Effector memory CD4-positive, alpha-beta T cell (primary cell): ENCODE results near the gene NPIPA7.
"Not testable (repeated sequence)": the region's sequence is repeated elsewhere in the genome, so short reads cannot be mapped to it uniquely, and the experiment has no call there.

Experiments
- DNase-seq, 3 donors: peaks; one replicate each; pipeline ENCODE4 v3.0.0-alpha.2; 2020
- H3K27ac ChIP-seq: 2 replicates; pipeline ENCODE4 v1.7.0; 2013; ENCODE audit warnings: mild to moderate bottlenecking, low read length, moderate library complexity; ENCODE audit not compliant: insufficient read depth, poor library complexity, severe bottlenecking
- H3K27me3 ChIP-seq: replicated peaks from 2 replicates; pipeline ENCODE4 v1.7.0; 2013; ENCODE audit warnings: mild to moderate bottlenecking, low read length; ENCODE audit not compliant: insufficient read depth, control insufficient read depth, poor library complexity, severe bottlenecking
- H3K36me3 ChIP-seq: 2 replicates; pipeline ENCODE4 v1.7.0; 2013; ENCODE audit warnings: mild to moderate bottlenecking, low read length, moderate library complexity; ENCODE audit not compliant: control insufficient read depth, insufficient read depth
- H3K4me1 ChIP-seq: 2 replicates; pipeline ENCODE4 v1.7.0; 2013; ENCODE audit warnings: low read length, mild to moderate bottlenecking; ENCODE audit not compliant: control insufficient read depth, insufficient read depth, poor library complexity, severe bottlenecking
- H3K4me3 ChIP-seq: 2 replicates; pipeline ENCODE4 v1.7.0; 2013; ENCODE audit warnings: low read length, low read depth, mild to moderate bottlenecking; ENCODE audit not compliant: insufficient read depth, poor library complexity, severe bottlenecking
- H3K9me3 ChIP-seq: 2 replicates; pipeline ENCODE4 v1.7.0; 2013; ENCODE audit warnings: mild to moderate bottlenecking, low read length, moderate library complexity; ENCODE audit not compliant: control insufficient read depth
- total RNA-seq, 3 donors: gene quantifications; one replicate each; lab custom pipeline; 2026; lab: John Stamatoyannopoulos, UW

Gene NPIPA7
- total RNA-seq = 0 reads per million in 3 donors

DNA sequence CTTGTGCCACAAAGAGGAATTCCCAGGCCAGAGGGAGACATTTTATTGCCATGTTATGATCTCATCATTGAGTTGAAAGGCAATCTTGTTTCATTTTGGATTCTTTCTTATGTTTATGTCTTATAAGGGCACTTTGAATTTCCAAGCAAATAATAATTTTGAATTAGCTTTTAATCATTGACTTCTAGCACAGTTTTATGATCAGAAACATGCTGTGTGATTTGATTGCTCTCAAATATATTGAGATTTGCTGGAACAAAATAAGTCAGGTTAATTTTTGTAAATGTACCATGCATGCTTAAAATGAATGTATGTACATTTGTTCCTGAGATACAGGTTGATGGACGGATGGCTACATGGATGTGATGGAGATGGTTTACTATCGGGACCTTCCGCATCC lies at the start of gene NPIPA7:
NPIPA7 (plus strand) TSS at position 301 of the 400 bp plus-strand sequence. CDS start 105 bp downstream, outside the sequence.
- not testable (repeated sequence) for H3K4me3 ChIP-seq, H3K27me3 ChIP-seq, DNase-seq, H3K27ac ChIP-seq, H3K9me3 ChIP-seq, H3K4me1 ChIP-seq, H3K36me3 ChIP-seq

- H3K9me3 ChIP-seq, H3K27me3 ChIP-seq, H3K4me1 ChIP-seq, H3K4me3 ChIP-seq, H3K36me3 ChIP-seq, H3K27ac ChIP-seq, DNase-seq: not testable (repeated sequence)
Observed at GRCh38 chr16:16331466-16331865, 47.5 kb upstream of the NPIPA7 start.

DNA sequence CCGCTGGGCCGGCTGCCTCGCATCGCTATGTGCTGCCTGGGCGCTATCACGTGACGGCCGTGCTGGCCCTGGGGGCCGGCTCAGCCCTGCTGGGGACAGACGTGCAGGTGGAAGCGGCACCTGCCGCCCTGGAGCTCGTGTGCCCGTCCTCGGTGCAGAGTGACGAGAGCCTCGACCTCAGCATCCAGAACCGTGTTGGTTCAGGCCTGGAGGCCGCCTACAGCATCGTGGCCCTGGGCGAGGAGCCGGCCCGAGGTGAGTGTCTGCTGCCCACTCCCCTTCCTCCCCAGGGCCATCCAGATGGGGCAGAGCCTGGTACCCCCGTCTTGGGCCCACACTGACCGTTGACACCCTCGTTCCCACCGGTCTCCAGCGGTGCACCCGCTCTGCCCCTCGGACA lies 21.4 kb upstream of the NPIPA7 start:
- DNase-seq, H3K4me3 ChIP-seq, H3K4me1 ChIP-seq, H3K27ac ChIP-seq, H3K27me3 ChIP-seq, H3K9me3 ChIP-seq, H3K36me3 ChIP-seq: not testable (repeated sequence)

DNA sequence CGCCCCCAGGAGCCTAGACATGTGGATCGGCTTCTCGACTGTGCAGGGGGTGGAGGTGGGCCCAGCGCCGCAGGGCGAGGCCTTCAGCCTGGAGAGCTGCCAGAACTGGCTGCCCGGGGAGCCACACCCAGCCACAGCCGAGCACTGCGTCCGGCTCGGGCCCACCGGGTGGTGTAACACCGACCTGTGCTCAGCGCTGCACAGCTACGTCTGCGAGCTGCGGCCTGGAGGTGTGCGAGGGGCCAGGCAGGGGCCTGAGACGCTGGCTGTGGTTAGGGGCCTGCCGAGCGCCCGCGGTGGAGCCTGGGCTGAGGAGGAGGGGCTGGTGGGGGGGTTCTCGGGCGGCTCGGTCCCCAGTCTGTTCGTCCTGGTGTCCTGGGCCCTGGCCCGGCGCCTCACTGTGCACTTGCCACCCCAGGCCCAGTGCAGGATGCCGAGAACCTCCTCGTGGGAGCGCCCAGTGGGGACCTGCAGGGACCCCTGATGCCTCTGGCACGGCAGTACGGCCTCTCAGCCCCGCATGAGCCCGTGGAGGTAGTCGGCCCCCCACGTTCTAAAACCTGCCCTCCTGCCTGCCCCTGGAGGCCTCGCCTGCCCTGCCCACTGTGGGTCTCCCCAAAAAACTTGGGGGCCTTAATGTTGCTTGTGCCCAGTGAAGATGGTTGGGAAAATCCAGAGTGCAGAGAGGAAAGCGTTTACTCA lies 20.2 kb upstream of the NPIPA7 start:
- not testable (repeated sequence) for DNase-seq, H3K36me3 ChIP-seq, H3K9me3 ChIP-seq, H3K4me3 ChIP-seq, H3K27me3 ChIP-seq, H3K4me1 ChIP-seq, H3K27ac ChIP-seq

DNA sequence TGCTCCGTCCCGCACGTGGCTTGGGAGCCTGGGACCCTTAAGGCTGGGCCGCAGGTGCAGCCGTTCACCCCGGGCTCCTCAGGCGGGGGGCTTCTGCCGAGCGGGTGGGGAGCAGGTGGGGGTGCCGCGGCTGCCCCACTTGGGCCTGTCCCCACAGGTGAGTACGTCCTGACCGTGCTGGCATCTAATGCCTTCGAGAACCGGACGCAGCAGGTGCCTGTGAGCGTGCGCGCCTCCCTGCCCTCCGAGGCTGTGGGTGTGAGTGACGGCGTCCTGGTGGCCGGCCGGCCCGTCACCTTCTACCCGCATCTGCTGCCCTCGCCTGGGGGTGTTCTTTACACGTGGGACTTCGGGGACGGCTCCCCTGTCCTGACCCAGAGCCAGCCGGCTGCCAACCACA lies 15.3 kb upstream of the NPIPA7 start:
- not testable (repeated sequence) for H3K9me3 ChIP-seq, H3K27me3 ChIP-seq, H3K36me3 ChIP-seq, H3K4me3 ChIP-seq, DNase-seq, H3K4me1 ChIP-seq, H3K27ac ChIP-seq

DNA sequence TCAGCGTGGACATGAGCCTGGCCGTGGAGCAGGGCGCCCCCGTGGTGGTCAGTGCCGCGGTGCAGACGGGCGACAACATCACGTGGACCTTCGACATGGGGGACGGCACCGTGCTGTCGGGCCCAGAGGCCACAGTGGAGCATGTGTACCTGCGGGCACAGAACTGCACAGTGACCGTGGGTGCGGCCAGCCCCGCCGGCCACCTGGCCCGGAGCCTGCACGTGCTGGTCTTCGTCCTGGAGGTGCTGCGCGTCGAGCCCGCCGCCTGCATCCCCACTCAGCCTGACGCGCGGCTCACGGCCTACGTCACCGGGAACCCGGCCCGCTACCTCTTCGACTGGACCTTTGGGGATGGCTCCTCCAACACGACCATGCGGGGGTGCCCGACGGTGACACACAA lies 14.8 kb upstream of the NPIPA7 start:
- H3K27me3 ChIP-seq, H3K27ac ChIP-seq, H3K36me3 ChIP-seq, H3K9me3 ChIP-seq, DNase-seq, H3K4me1 ChIP-seq, H3K4me3 ChIP-seq: not testable (repeated sequence)

- not testable (repeated sequence) for H3K4me3 ChIP-seq, H3K27me3 ChIP-seq, H3K9me3 ChIP-seq, H3K36me3 ChIP-seq, DNase-seq, H3K27ac ChIP-seq, H3K4me1 ChIP-seq
Observed at GRCh38 chr16:16364701-16365100, 14.2 kb upstream of the NPIPA7 start.

DNA sequence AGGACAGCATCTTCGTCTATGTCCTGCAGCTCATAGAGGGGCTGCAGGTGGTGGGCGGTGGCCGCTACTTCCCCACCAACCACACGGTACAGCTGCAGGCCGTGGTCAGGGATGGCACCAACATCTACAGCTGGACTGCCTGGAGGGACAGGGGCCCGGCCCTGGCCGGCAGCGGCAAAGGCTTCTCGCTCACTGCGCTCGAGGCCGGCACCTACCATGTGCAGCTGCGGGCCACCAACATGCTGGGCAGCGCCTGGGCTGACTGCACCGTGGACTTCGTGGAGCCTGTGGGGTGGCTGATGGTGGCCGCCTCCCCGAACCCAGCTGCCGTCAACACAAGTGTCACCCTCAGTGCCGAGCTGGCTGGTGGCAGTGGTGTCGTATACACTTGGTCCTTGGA lies 13.6 kb upstream of the NPIPA7 start:
- not testable (repeated sequence) for H3K27me3 ChIP-seq, H3K36me3 ChIP-seq, H3K27ac ChIP-seq, DNase-seq, H3K9me3 ChIP-seq, H3K4me3 ChIP-seq, H3K4me1 ChIP-seq

DNA sequence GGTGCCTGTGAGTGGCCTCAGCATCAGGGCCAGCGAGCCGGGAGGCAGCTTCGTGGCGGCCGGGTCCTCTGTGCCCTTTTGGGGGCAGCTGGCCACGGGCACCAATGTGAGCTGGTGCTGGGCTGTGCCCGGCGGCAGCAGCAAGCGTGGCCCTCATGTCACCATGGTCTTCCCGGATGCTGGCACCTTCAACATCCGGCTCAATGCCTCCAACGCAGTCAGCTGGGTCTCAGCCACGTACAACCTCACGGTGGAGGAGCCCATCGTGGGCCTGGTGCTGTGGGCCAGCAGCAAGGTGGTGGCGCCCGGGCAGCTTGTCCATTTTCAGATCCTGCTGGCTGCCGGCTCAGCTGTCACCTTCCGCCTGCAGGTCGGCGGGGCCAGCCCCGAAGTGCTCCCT lies 13.1 kb upstream of the NPIPA7 start:
- H3K9me3 ChIP-seq, H3K36me3 ChIP-seq, H3K4me1 ChIP-seq, H3K4me3 ChIP-seq, H3K27me3 ChIP-seq, DNase-seq, H3K27ac ChIP-seq: not testable (repeated sequence)

DNA sequence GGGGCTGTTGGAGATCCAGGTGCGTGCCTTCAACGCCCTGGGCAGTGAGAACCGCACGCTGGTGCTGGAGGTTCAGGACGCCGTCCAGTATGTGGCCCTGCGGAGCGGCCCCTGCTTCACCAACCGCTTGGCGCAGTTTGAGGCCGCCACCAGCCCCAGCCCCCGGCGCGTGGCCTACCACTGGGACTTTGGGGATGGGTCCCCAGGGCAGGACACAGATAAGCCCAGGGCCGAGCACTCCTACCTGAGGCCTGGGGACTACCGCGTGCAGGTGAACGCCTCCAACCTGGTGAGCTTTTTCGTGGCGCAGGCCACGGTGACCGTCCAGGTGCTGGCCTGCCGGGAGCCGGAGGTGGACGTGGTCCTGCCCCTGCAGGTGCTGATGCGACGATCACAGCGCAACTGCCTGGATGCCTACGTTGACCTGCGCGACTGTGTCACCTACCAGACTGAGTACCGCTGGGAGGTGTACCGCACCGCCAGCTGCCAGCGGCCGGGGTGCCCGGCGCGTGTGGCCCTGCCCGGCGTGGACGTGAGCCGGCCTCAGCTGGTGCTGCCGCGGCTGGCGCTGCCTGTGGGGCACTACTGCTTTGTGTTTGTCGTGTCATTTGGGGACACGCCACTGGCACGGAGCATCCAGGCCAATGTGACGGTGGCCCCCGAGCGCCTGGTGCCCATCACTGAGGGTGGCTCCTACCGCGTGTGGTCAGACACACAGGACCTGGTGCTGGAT lies 12.2 kb upstream of the NPIPA7 start:
- not testable (repeated sequence) for H3K4me3 ChIP-seq, DNase-seq, H3K27me3 ChIP-seq, H3K27ac ChIP-seq, H3K4me1 ChIP-seq, H3K36me3 ChIP-seq, H3K9me3 ChIP-seq
